MM.1S (cell line): ENCODE measurements around the gene PRKCA.

Experiments used
- DNase-seq: peaks from one replicate; pipeline ENCODE4 v3.0.0-alpha.2; 2015
- H2AFZ ChIP-seq: fragments of 300-600 bp; sonication (generic); 2 replicates; pipeline ENCODE4 v1.6.0; 2016; ENCODE audit warnings: antibody characterized with exemption, low read length
- H3F3A ChIP-seq: fragments of 300-600 bp; sonication (generic); 2 replicates; pipeline ENCODE4 v1.6.1; 2016; ENCODE audit warnings: mild to moderate bottlenecking, antibody characterized with exemption, low read length, moderate library complexity, mixed read lengths; ENCODE audit not compliant: insufficient read depth
- H3K27ac ChIP-seq: fragments of 300-600 bp; sonication (generic); 2 replicates; pipeline ENCODE4 v1.5.1; 2016; ENCODE audit warnings: mild to moderate bottlenecking, low read length
- H3K27me3 ChIP-seq: fragments of 300-600 bp; sonication (generic); replicated peaks from 2 replicates; pipeline ENCODE4 v1.6.0; 2016; ENCODE audit warnings: low read length; ENCODE audit not compliant: insufficient read depth
- H3K36me3 ChIP-seq: fragments of 300-600 bp; sonication (generic); replicated peaks from 2 replicates; pipeline ENCODE4 v1.6.1; 2016; ENCODE audit warnings: mild to moderate bottlenecking, low read length, mixed read lengths; ENCODE audit not compliant: insufficient read depth
- H3K4me1 ChIP-seq: fragments of 300-600 bp; sonication (generic); 2 replicates; pipeline ENCODE4 v1.6.1; 2016; ENCODE audit warnings: low read length, mixed read lengths
- H3K4me2 ChIP-seq: fragments of 300-600 bp; sonication (generic); 2 replicates; pipeline ENCODE4 v1.6.0; 2016; ENCODE audit warnings: low read depth, low read length
- H3K4me3 ChIP-seq: fragments of 300-600 bp; sonication (generic); 2 replicates; pipeline ENCODE4 v1.5.1; 2016; ENCODE audit warnings: low read length, mixed read lengths
- H3K79me2 ChIP-seq: fragments of 300-600 bp; sonication (generic); 2 replicates; pipeline ENCODE4 v1.6.1; 2016; ENCODE audit warnings: mixed run types, low read length, mixed read lengths
- H3K9ac ChIP-seq: fragments of 300-600 bp; sonication (generic); 2 replicates; pipeline ENCODE4 v1.6.1; 2016; ENCODE audit warnings: low read length, mixed read lengths
- H3K9me2 ChIP-seq: fragments of 300-600 bp; sonication (generic); replicated peaks from 2 replicates; pipeline ENCODE4 v1.6.1; 2016; ENCODE audit warnings: mild to moderate bottlenecking, low read length, mixed read lengths; ENCODE audit not compliant: insufficient read depth
- H3K9me3 ChIP-seq: fragments of 300-600 bp; sonication (generic); replicated peaks from 2 replicates; pipeline ENCODE4 v1.6.1; 2016; ENCODE audit warnings: mild to moderate bottlenecking, low read length, mixed read lengths; ENCODE audit not compliant: insufficient read depth
- H4K20me1 ChIP-seq: fragments of 300-600 bp; sonication (generic); 2 replicates; pipeline ENCODE4 v1.6.1; 2016; ENCODE audit warnings: mild to moderate bottlenecking, low read length, moderate library complexity, mixed read lengths; ENCODE audit not compliant: insufficient read depth
- CTCF ChIP-seq: fragments of 300-600 bp; sonication (generic); IDR thresholded peaks from 2 replicates; pipeline ENCODE4 v1.5.1; 2016; ENCODE audit warnings: antibody characterized with exemption, low read length, mixed read lengths
- EZH2 ChIP-seq: fragments of 300-600 bp; sonication (generic); optimal IDR thresholded peaks from 2 replicates; pipeline ENCODE3; 2017; ENCODE audit warnings: low read depth, mild to moderate bottlenecking, antibody characterized with exemption, low read length, mixed read lengths
- EZH2phosphoT487 ChIP-seq: fragments of 300-600 bp; sonication (generic); IDR thresholded peaks from 2 replicates; pipeline ENCODE4 v1.6.1; 2018; ENCODE audit warnings: antibody characterized with exemption, low read length

Gene PRKCA

DNA sequence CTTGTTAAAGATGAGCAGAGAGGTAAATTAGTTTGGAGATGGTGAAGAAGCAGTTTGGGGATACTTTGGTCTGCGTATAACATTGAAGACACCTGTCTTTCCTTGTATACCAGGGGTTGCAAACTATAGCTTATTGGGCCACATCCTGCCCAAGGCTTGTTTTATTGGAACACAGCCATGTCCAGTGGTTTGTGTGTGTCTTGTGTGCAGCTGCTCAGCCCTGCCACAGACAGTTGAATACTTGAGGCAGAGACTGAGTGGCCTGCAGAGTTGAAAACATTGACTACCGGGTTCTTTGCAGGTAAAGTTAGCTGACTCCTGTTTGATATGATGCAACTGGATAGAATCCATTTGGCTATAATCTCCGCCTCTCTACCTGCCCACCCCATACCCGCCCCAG, 224.4 kb downstream of the PRKCA start:
- H3K36me3 ChIP-seq: no peaks in the 10 kb centered on the region
- H3K4me1 ChIP-seq: no peaks in the 10 kb centered on the region
- H3K79me2 ChIP-seq: no peaks in the 10 kb centered on the region
- H3K4me2 ChIP-seq: no peak overlapping the region
- no peaks in the 10 kb centered on the region for H3K9me2 ChIP-seq
- no peak for DNase-seq
- no peak overlapping the region for H3K4me3 ChIP-seq
- no peak overlapping the region for H3K27ac ChIP-seq
- H3K9me3 ChIP-seq: no peaks in the 10 kb centered on the region
- H2AFZ ChIP-seq: no peak overlapping the region
- H3K27me3 ChIP-seq: no peaks in the 10 kb centered on the region
- TF ChIP-seq EZH2 (no peak), EZH2phosphoT487 (no peak), CTCF (no peak)
- no peaks in the 10 kb centered on the region for H3F3A ChIP-seq
- no peaks in the 10 kb centered on the region for H4K20me1 ChIP-seq
- H3K9ac ChIP-seq: no peak overlapping the region

DNA sequence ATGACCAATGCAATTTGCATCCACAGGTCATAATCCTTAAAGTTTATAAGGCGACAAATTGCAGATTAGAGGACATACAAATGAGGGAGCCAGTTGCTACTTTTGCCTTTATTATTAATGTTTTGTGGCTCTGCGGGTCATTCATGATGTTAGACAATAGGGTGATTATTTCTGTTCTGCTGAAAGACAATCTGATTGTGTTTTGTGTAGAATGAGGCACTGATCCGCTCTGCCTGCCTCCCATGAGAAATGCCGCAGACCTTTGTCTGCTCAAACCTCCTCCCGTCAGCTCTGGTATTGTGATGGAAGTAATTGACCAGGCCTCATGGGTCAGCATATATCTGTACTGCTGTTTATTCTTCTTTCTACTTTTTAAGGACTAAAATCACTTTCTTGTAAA, 224.9 kb downstream of the PRKCA start:
- Histone ChIP-seq H3K27me3 (no peaks in the 10 kb centered on the region), H3K4me2 (no peak overlapping the region), H3K4me1 (no peaks in the 10 kb centered on the region), H3K27ac (no peak overlapping the region), H3F3A (no peaks in the 10 kb centered on the region), H4K20me1 (no peaks in the 10 kb centered on the region), H3K4me3 (no peak overlapping the region), H3K9me2 (no peaks in the 10 kb centered on the region), H3K9me3 (no peaks in the 10 kb centered on the region), H2AFZ (no peak overlapping the region), H3K9ac (no peak overlapping the region), H3K79me2 (no peaks in the 10 kb centered on the region), H3K36me3 (no peaks in the 10 kb centered on the region)
- TF ChIP-seq CTCF: no peak
- no peak for TF ChIP-seq EZH2phosphoT487
- TF ChIP-seq EZH2: no peak
- DNase-seq: no peak

DNA sequence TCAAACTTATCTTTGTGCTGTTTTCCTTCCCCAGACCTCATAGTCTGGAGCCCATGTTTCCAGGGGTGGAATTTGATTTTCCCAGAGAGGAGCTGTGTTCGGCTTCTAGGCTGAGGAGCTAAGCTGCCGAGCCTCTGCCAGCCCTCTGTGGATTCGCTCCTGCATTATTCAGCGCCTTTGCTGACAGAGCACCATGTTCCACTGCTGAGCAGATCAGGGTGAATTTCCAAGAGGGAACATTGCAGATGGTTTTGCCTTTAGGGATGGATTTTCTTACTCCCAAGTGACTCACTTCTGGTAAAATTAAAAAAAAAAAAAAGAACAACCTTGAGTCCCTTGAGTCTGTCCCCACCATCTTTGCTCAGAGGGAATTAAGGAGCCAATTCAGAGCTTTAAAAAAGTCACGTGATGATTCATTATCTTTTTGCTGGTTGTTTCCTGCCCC, 229.5 kb downstream of the PRKCA start:
- H3K4me1 ChIP-seq: no peaks in the 10 kb centered on the region
- no peaks in the 10 kb centered on the region for H3K36me3 ChIP-seq
- H3K9ac ChIP-seq: no peak overlapping the region
- no peaks in the 10 kb centered on the region for H3K27me3 ChIP-seq
- no peak overlapping the region for H3K4me3 ChIP-seq
- H3K27ac ChIP-seq: no peak overlapping the region
- no peak overlapping the region for H2AFZ ChIP-seq
- H3K9me2 ChIP-seq: no peaks in the 10 kb centered on the region
- H3K9me3 ChIP-seq: no peaks in the 10 kb centered on the region
- H3K4me2 ChIP-seq: no peak overlapping the region
- no peaks in the 10 kb centered on the region for H4K20me1 ChIP-seq
- H3F3A ChIP-seq: no peaks in the 10 kb centered on the region
- no peaks in the 10 kb centered on the region for H3K79me2 ChIP-seq
- no peak for DNase-seq
- TF ChIP-seq CTCF (no peak), EZH2 (no peak), EZH2phosphoT487 (no peak)
